Cardiac muscle cell (in vitro differentiated cells and primary cell): ENCODE results near the gene TRIM4. TPM values are rescaled to one million over a fixed set of nuclear protein-coding genes. Genes with fewer than 3 reads are reported as not detected.

Experiments
- DNase-seq, 2 donors: peaks; one replicate each; pipeline versions ENCODE4 v3.0.0 to v3.0.0-alpha.2; 2010 to 2017; ENCODE audit warnings: low read depth in 1 of 2, low spot score in 1 of 2
- H3K27ac ChIP-seq: fragments of 200-600 bp; sonication (generic); 2 replicates; pipeline ENCODE4 v1.5.1; 2016
- H3K27me3 ChIP-seq: fragments of 200-600 bp; sonication (generic); 2 replicates; pipeline ENCODE4 v1.6.0; 2016; ENCODE audit warnings: control low read depth
- H3K36me3 ChIP-seq: fragments of 200-600 bp; sonication (generic); 2 replicates; pipeline ENCODE4 v1.5.1; 2016; ENCODE audit warnings: control low read depth
- H3K4me1 ChIP-seq: fragments of 200-600 bp; sonication (generic); 2 replicates; pipeline ENCODE4 v1.8.1; 2017; ENCODE audit warnings: low read depth, mild to moderate bottlenecking, mixed run types
- H3K4me3 ChIP-seq: fragments of 200-600 bp; sonication (generic); 2 replicates; pipeline ENCODE4 v1.5.1; 2016; ENCODE audit warnings: mild to moderate bottlenecking
- H3K9me3 ChIP-seq: fragments of 200-600 bp; sonication (generic); 2 replicates; pipeline ENCODE4 v1.5.1; 2017; ENCODE audit warnings: low read depth, mild to moderate bottlenecking, control low read depth
- CTCF ChIP-seq: IDR thresholded peaks from 2 replicates; pipeline ENCODE4 v1.5.1; 2012; ENCODE audit warnings: low read depth, mild to moderate bottlenecking, low read length
- polyA plus RNA-seq: library from polyadenylated mRNA; unstranded; fragments of >200 nt; fragmentation: Nextera tagmentation; extraction: Ambion mirVana; gene quantifications from 2 replicates; pipeline ENCODE4 v1.2.1, GENCODE V29; 2016
- total RNA-seq: library from RNA; depleted of rRNA; stranded (reverse); fragments of >200 nt; gene quantifications from 2 replicates; pipeline ENCODE4 v1.2.3, GENCODE V29; 2016

Gene TRIM4
- total and polyA plus RNA-seq, 2 experiments from 2014 or later = 4.0 to 6.0 TPM

GRCh38 chr7:99930376-99930775, 11.0 kb upstream of the TRIM4 start:
- Histone ChIP-seq H3K36me3 (no peaks in the 10 kb centered on the region), H3K4me3 (no peak overlapping the region), H3K27me3 (peaks cover 12% of the 10 kb centered on the region), H3K9me3 (no peaks in the 10 kb centered on the region), H3K4me1 (no peaks in the 10 kb centered on the region), H3K27ac (no peak overlapping the region)
- no peak for TF ChIP-seq CTCF
- DNase-seq = no peak

- Histone ChIP-seq H3K27me3 (peaks cover 12% of the 10 kb centered on the region), H3K4me3 (peak overlapping the region; percentile 15), H3K9me3 (no peaks in the 10 kb centered on the region), H3K36me3 (no peaks in the 10 kb centered on the region), H3K27ac (no peak overlapping the region), H3K4me1 (no peaks in the 10 kb centered on the region)
- no peak for TF ChIP-seq CTCF
- no peak for DNase-seq
Observed at GRCh38 chr7:99929730-99930053, 10.4 kb upstream of the TRIM4 start.

DNA sequence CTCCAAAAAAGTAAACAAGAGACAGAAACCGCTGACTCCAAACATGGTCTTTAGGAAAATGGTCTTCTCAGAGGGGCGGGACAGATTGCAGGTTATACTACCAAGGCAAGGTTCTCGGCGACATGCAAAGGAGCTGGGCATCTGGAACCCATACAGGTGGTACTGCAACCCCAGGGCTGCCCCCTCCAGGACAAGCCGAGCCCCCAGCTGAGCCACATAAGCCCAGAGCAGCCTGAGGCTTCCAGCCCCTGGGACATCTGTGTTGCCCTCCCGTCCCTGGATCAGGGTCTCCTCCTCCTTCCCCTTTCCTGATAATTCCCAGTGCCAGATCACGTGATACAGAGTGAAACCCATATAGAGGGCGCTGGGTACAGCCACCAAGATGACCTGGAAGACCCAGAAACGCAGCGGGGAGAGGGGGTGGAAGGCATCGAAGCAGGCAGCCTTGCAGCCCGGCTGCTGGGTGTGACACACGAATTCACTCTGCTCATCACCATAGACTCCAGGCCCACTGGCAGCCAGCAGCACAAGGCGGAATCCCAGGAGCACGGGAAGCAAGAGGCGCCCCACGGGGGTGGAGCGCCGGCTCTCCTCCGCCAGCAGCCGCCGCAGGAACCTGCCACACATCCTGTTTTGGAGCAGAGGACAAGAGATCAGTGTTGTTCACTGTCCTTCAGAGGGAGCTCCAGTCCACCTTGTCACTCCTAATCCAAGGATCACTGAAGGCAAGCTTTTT, 9.8 kb upstream of the TRIM4 start, which contains the start of gene GJC3:
GJC3 (minus strand) TSS at position 627 of the 736 bp plus-strand sequence; CDS start at position 627, 0 bp downstream.
- H3K27me3 ChIP-seq = peaks cover 12% of the 10 kb centered on the region

GRCh38 chr7:99928188-99928587, 8.9 kb upstream of the TRIM4 start:
- Histone ChIP-seq H3K27me3 (peaks cover 12% of the 10 kb centered on the region), H3K4me3 (no peak overlapping the region), H3K36me3 (no peaks in the 10 kb centered on the region), H3K9me3 (no peaks in the 10 kb centered on the region), H3K27ac (no peak overlapping the region), H3K4me1 (no peaks in the 10 kb centered on the region)
- no peak for TF ChIP-seq CTCF
- no peak for DNase-seq

More for the DNA sequence above, 9.8 kb upstream of the TRIM4 start, which contains the start of gene GJC3:
- H3K4me1 ChIP-seq = no peaks in the 10 kb centered on the region
- H3K9me3 ChIP-seq = no peaks in the 10 kb centered on the region
- H3K36me3 ChIP-seq = no peaks in the 10 kb centered on the region
- H3K27ac ChIP-seq = no peak within 1 kb of the TSS
- peak; percentile 63 to 65 for DNase-seq
- H3K4me3 ChIP-seq = peak within 1 kb of the TSS; percentile 15
- TF ChIP-seq CTCF = peak; percentile 37

DNA sequence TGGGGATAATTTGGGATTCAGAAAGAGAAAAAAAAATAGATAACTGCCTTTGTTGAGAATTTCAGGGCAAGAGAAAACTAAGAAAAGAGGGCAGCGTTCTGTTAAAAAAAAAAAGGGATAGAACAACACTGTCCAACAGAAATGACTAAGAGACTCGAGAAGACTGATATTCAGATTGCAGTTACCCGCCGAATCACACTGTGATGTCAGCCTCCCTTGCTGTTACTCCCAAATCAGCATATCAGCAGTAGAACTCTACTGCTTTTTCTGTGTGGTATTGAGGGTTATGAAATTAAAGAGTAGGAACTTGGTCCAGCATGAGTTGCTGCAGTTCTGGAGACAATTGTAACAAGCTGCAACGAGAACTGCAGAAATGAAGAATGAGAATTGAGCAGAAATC, 8.2 kb upstream of the TRIM4 start:
- TF ChIP-seq CTCF = no peak
- no peaks in the 10 kb centered on the region for H3K36me3 ChIP-seq
- no peak overlapping the region for H3K4me3 ChIP-seq
- no peaks in the 10 kb centered on the region for H3K9me3 ChIP-seq
- H3K27ac ChIP-seq = no peak overlapping the region
- DNase-seq = no peak
- no peaks in the 10 kb centered on the region for H3K4me1 ChIP-seq
- peaks cover 12% of the 10 kb centered on the region for H3K27me3 ChIP-seq
